VCaP (cell line): ENCODE results near the gene AMDHD2.
"Not testable (repeated sequence)": the region's sequence is repeated elsewhere in the genome, so short reads cannot be mapped to it uniquely, and the experiment has no call there.

ENCODE experiments used
- H3K27ac ChIP-seq: fragments of 450-650 bp; 2 replicates; pipeline ENCODE4 v1.5.1; 2017

AMDHD2 gene

GRCh38 chr16:2575839-2576238 is 55.7 kb downstream of the AMDHD2 start:
- H3K27ac ChIP-seq = not testable (repeated sequence)

- not testable (repeated sequence) for H3K27ac ChIP-seq
Measured at GRCh38 chr16:2577044-2577443, 56.9 kb downstream of the AMDHD2 start.

DNA sequence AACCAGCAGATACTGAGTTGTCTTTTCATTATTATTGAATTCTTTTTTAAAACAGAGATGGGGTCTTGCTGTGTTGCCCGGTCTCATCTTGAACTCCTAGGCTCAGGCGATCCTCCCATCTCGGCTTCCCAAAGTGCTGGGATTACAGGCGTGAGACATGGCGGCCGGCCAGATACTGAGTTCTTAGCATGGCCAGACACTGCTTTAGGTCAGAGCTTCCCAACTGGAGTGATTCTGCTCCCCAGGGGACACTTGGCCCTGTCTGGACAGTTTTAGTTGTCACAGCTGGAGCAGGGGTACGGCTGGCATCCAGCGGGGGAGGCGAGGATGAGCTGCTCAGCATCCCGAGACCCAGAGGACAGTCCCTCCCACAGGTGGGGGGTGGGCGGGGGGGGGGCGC is 58.7 kb downstream of the AMDHD2 start:
- H3K27ac ChIP-seq = not testable (repeated sequence)

DNA sequence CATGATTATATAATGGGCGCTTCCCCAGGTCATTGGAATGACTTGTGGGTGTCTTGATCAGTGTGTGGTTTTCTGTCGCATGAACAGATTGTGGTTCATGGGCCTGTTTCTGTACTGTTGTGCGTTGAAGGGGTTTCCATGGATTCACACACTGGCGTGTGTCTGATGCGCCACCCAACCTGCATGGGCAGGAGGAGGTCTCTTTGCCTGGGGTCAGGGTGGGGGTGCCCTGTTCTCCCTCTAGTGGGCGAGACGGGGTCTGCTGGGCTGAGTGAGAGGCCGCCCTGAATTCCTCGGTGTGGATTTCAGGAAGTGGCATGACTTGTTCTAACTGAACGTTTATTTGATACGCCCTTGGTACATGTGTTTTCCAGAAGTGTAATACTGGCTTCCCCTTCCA is 60.0 kb downstream of the AMDHD2 start:
- H3K27ac ChIP-seq = not testable (repeated sequence)

DNA sequence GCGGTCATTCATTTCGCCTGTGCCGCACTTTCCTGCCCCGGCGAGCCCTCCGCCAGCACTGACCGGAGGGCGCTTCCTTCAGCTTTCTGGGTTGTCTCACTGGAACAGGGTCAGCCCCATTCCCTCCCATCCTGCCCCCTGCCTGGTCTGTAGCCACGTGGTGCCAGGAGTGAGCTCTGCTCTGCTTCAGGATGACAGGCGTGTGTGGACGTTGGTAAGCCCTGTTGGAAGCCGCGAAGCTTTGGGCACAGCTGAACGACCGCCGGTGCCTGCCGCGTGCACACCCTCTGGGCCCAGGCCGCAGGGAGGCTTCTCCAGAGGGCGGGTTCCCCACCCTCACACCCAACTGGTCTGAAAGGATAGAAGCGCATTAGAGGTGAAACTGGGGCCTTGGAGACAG is 60.6 kb downstream of the AMDHD2 start:
- not testable (repeated sequence) for H3K27ac ChIP-seq
